Measurements from ENCODE around the gene NOTCH4.
A peak's percentile ranks its signal among the peaks of the same experiment; 100 is the strongest.
"Not testable (repeated sequence)": the region's sequence is repeated elsewhere in the genome, so short reads cannot be mapped to it uniquely, and the experiment has no call there.

The NOTCH4 gene

GRCh38 chr6:32194388-32194787, 29.5 kb downstream of the NOTCH4 start:
- DNase-seq (ENCODE audit: low read depth) = no peak
- no peak overlapping the region for H3K4me3 ChIP-seq (ENCODE audit: low read length)
- TF ChIP-seq, protein P1, sequence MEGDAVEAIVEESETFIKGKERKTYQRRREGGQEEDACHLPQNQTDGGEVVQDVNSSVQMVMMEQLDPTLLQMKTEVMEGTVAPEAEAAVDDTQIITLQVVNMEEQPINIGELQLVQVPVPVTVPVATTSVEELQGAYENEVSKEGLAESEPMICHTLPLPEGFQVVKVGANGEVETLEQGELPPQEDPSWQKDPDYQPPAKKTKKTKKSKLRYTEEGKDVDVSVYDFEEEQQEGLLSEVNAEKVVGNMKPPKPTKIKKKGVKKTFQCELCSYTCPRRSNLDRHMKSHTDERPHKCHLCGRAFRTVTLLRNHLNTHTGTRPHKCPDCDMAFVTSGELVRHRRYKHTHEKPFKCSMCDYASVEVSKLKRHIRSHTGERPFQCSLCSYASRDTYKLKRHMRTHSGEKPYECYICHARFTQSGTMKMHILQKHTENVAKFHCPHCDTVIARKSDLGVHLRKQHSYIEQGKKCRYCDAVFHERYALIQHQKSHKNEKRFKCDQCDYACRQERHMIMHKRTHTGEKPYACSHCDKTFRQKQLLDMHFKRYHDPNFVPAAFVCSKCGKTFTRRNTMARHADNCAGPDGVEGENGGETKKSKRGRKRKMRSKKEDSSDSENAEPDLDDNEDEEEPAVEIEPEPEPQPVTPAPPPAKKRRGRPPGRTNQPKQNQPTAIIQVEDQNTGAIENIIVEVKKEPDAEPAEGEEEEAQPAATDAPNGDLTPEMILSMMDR (conservative IDR thresholded peaks at IDR 0.05; ENCODE audit: low read length) = no peak

GRCh38 chr6:32193096-32193495, 30.8 kb downstream of the NOTCH4 start:
- DNase-seq (ENCODE audit: low read depth); H3K4me3 ChIP-seq (ENCODE audit: low read length): not testable (repeated sequence)

DNA sequence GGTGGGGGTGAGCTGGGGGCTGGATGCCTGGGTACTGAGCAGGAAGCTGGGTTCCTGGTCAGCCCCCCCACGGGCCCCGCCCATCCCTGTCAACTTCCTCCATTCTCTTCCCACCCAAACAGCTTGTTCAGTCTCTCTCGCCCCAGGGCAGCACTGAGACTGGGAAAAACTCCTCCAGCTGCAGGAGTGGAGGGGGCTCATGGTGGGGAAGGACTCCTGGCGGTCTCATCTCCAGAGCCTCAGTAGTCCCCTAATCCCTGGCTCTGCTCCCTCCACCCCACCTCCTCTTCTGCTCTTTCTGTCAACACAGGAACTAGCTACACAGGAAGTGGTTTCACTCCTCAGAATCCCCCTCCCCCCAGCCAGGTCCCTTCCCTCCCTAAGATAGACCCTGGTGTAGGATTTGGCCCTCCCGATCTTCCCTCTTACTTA, 31.2 kb downstream of the NOTCH4 start, which contains the start of gene GPSM3:
GPSM3 (minus strand) TSS at position 36 of the 432 bp plus-strand sequence. CDS start 130 bp downstream, outside the sequence.
- H3K4me3 ChIP-seq (ENCODE audit: low read length) = peak within 1 kb of the TSS; percentile 27
- TF ChIP-seq, protein P1 (conservative IDR thresholded peaks at IDR 0.05; ENCODE audit: low read length) = no peak
- DNase-seq (ENCODE audit: low read depth) = peak; percentile 42

GRCh38 chr6:32191696-32192607, 31.9 kb downstream of the NOTCH4 start:
- TF ChIP-seq, protein P1 (conservative IDR thresholded peaks at IDR 0.05; ENCODE audit: low read length) = no peak
- peak overlapping the region; percentile 9; the same call in 1 of the 2 replicates for H3K4me3 ChIP-seq (ENCODE audit: low read length)
- DNase-seq (ENCODE audit: low read depth) = no peak

GRCh38 chr6:32190911-32191677, 32.8 kb downstream of the NOTCH4 start:
- TF ChIP-seq, protein P1 (conservative IDR thresholded peaks at IDR 0.05; ENCODE audit: low read length) = no peak
- DNase-seq (ENCODE audit: low read depth) = no peak
- H3K4me3 ChIP-seq (ENCODE audit: low read length) = no peak overlapping the region

GRCh38 chr6:32190054-32190851, 33.6 kb downstream of the NOTCH4 start, which contains the start of gene PBX2:
Gene PBX2 (minus strand): TSS chr6:32190202. CDS start chr6:32189915, 287 bp downstream.
- H3K4me3 ChIP-seq (ENCODE audit: low read length) = peak within 1 kb of the TSS; percentile 79
- TF ChIP-seq, protein P1 (conservative IDR thresholded peaks at IDR 0.05; ENCODE audit: low read length) = no peak
- peak; percentile 90 for DNase-seq (ENCODE audit: low read depth)

- TF ChIP-seq, protein P1 (conservative IDR thresholded peaks at IDR 0.05; ENCODE audit: low read length) = no peak
- DNase-seq (ENCODE audit: low read depth) = no peak
- H3K4me3 ChIP-seq (ENCODE audit: low read length) = peak overlapping the region; percentile 79
Observed at GRCh38 chr6:32189742-32190053, 34.2 kb downstream of the NOTCH4 start.
